ENCODE data around the gene CDC25A.

CDC25A gene

DNA sequence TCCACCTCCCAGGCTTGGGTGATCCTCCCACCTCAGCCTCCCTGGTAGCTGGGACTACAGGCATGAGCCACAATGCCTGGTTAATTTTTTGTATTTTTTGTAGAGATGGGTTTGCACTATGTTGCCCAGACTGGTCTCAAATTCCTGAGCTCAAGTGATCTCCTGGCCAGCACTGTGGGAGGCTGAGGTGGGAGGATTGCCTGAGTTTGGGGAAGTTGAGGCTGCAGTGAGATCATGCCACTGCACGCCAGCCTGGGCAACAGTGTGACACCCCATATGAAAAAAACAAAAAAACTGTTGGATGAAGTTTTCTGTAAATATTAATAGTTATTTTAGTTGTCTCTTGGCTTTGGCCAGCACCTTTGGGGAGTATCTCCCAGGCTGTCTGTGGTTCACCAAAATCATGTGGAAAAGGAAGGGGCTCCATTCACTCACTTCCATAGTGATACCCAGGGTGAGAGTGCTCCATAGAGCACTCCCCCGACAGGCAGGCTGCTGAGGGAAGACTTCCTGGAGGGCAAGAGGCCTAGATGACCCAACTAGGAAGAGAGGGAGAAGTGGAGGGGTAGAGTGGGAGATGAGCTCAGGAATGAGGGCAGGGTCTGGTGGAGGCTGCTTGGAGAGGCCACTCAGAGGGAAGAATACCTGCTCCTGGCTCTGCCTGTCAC lies 47.1 kb downstream of the CDC25A start:
- no peak for DNase-seq

DNA sequence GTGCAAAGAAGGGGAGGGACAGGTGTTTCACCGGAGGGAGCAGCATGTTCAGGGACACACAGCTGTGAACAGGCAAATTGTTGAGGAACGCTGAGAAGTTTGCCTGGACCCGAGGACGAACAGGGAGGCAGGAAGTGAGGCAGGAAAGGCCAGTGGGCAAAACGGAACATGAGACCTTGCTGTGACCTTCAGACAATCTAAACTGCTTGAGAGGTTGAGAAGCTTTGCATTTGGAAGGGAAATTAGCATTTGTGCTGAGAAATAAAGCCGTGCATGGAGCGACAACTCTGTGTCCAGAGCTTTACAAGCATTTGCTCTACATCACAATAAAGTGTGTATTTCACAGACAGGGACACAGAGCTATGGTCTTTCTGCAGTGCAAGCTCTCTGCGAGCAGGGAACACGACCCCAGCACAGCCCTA lies 47.9 kb downstream of the CDC25A start:
- no peak for DNase-seq

DNA sequence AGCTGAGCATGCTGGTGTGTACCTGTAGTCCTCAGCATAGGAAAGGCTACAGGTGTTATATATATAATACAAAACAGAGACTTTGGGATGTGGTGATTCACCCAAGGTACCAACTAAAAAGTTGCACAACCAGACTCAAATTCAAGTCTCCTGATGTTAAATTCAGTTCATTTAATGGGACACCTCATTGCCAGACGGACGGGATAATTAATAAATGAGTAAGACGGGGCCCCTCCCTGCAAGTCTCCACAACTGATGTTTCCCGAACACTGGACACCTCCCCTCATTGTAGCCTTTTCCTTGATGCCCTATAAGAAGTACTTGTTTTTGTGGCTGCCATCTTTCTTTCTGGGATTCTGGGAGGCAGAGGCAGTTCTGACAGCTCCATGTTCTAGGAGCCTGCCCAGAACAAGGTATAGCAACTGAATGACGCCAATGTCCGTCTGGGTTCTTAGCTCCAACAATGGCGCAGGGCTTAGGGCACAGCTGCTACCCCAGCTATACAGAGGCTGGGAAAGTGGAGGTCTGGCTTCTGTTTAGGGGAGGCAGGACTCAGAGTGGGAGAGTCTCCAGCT lies 50.7 kb downstream of the CDC25A start:
- no peak for DNase-seq

DNA sequence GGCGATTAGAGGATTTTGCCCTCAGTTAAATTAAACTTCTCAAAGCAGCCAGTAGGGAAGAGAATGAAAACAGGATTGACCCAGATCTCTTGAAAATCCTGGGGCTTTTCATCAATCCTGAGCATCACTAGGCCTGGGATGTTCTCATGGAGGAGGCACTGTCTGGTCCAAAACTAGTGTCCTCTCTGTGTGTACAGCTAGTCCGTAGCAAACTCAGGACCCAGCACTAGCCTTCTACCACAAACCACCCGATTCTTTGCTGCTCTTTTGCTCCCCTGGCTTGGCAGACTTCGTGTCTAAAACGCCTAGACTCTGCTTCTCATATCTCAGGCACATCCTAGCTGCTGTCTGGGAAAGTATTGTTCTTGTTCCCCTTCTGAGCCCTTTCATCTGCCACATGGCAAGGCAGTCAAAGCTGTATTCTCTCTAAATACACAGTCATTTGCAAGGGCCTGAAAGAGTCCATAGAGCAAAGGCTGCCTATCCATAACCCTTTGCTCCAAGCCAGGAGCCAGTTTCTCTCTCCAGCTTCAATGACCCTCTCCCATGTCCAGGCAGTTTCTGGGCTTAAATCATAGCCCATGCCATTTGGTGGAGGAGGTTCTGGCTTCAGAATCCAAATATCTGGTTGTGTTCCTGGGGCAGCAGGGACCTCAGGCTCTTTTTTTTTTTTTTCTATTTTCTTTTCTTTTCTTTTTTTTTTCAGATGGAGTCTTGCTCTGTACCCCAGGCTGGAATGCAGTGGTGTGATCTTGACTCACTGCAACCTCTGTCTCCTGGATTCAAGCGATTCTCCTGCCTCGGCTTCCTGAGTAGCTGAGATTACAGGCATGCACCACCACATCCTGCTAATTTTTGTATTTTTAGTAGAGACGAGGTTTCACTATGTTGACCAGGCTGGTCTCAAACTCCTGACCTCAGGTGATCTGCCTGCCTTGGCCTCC lies 52.4 kb downstream of the CDC25A start:
- no peak for DNase-seq

DNA sequence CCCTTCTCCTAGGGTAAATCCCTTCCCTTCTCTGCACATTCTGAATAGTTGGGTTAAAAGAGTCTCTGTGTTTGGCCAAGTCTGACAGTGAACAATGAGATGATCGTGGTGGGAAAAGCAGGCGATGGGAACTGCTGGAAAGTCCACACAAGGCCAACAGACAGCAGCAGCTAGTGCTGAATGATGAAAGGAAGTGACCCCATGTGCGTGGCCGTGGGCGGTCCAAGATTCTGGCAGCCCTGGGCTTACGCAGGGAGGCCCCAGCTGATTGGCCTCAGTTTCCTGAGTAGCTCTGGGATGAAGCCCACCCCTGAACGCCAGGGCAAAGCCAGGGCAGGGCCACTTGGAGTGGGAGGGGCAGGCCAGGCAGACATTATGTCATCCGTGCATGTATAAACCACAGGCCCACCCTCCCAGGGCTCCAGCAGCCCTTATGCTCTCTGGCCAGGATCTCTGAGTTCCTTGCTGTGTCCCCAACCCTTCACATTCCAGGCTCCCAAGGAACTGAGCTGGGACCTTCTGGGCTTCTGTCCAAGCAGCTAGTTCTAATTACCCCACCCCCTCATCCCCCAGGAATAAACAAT lies 57.8 kb downstream of the CDC25A start:
- no peak for DNase-seq

DNA sequence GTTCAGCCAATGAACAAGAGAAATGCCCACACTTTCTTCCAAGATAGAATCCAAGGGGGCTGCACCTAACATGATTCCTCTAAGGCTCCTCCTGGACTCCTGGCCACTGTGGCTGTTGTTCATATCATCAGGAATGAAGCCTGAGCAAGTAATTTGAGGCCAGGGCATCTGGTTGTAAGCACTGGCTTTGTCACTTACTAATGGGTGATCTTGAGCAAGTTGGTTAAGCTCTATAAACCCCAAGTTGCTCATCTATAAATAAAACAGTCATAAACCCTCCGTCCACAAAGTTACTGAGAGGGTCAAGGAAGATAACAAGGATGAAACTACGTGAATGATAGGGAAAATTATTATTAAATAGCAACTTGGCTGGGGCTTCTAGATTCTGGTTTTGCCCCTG lies 58.3 kb downstream of the CDC25A start:
- no peak for DNase-seq

DNA sequence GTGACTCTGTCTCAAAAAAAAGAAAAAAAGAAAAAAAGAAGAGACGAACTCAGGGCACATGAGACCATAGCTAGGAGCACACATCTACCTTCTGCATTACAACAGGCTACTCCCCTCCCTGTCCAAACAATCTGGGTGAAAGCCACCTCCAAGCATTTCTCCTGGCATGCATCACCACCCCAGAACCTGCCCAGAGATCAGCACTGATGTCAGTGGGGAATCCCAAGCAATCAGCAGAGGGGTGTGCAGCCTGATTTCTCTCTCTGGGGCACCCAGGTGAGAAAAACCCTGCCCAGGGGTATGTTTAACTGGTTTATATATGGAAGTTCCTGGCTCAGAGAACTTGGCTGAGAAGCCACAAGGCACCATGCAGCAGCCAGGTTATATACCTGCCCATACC lies 59.4 kb downstream of the CDC25A start:
- DNase-seq = no peak

DNA sequence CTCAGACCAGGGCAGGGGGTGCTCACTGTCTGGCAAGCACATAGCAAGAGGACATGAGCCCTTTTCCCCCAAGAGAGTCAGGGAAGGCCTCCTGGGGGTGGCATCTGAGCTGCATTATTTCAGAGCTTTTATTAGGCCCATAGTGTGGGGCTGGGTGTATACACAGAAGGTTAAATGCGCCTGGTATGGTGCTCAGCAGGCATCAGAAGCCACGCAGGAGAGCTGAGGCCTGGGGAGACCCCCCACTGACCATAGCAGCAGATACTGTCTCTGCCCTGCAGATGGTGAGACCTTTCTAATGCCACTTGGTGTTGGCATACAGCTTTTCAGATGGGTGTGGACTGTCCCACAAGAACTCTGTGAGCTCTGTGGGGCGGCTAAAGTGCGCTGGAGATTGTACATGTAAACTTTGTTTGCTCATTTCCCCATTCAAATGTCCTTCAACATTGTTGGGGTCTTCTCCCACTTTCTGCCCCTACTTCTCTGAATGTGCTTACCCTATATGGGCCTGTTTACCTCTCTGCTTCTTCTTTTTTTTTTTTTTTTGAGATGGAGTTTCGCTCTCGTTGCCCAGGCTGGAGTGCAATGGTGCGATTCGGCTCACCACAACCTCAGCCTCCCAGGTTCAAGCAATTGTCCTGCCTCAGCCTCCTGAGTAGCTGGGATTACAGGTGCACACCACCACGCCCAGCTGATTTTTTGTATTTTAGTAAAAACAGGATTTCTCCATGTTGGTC lies 62.2 kb downstream of the CDC25A start:
- no peak for DNase-seq

DNA sequence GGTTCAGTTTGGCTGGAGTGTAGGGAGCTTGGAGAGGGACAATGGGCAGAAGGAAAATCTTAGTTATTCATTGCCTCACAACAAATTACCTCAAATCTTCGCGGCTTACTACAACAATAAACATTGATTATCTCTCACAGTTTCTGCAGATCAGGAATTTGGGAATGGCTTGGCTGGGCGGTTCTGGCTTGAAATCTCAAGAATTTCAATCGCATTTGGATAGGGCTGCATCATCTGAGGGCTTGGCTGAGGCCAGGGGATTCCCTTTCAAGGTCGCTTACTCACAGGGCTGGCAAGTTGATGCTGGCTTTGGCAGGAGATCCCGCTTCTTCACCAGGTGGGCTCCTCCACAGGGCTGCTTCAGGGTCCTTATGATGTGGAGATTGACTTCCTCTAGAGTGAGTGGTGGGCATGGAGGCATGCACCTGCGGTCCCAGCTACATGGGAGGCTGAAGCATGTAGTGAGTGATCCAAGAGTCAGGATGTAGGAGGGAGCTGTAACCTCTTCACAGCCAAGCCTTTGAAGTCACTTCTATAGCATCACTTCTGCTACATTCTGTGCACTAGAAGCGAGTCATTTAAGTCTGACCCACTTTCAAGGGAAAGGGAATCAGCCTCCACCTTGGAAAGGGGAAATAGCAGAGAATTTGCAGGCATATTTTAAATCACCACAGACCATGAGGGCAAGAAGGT lies 63.1 kb downstream of the CDC25A start:
- DNase-seq = no peak

DNA sequence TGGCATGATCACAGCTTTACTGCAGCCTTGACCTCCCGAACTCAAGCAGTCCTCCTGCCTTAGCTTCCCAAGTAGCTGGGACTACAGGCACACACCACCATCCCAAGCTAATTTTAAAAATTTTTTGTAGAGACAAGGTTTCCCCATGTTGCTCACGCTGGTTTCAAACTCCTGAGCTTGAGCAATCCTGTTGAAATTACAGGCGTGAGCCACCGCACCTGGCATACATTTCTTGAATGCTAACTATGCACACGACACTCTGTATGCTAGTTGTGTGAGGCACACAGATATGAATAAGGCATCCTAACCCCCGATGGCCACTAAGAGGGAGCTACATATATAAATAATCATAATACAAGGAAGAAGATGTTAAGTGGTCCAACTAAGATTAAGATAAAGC lies 64.9 kb downstream of the CDC25A start:
- DNase-seq = no peak

DNA sequence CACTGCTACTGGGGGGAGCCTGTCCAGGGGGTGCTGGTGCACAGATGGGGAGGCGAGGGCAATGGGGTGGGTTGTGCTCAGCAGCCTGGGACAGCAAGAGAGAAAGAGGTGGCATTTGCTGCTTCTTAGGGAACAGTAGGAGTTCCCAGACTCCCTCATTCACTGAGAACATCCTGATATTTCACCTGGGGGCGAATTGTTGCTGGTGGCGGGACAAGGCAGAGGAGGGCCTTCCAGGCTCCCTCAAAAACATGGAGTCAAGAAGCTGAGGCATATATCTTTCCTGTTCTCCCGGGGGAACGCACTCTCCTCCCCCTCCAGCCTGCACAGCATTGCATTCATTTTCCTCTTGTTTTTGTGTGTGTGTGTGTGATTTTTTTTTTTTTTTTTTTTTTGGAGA lies 65.7 kb downstream of the CDC25A start:
- no peak for DNase-seq

DNA sequence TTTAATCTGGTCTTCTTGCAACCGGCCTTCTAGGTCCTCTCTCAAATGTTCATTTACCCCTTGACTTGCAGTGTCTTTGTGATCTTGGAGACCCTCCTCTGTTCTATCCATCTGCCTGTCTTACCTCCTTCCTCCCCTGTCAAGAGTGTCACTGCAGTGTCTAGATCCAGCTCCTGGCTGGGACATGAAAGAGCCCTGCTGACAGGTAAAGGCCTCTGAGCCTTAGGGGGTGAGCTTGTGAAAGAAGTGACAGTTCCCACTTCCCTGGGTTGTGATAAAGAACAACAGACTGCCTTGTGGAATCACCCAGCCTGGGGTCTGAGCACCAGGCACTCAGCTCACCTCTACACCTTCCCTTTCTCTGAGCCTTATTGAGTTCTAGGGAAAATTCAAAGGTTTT lies 68.0 kb downstream of the CDC25A start:
- DNase-seq = no peak

DNA sequence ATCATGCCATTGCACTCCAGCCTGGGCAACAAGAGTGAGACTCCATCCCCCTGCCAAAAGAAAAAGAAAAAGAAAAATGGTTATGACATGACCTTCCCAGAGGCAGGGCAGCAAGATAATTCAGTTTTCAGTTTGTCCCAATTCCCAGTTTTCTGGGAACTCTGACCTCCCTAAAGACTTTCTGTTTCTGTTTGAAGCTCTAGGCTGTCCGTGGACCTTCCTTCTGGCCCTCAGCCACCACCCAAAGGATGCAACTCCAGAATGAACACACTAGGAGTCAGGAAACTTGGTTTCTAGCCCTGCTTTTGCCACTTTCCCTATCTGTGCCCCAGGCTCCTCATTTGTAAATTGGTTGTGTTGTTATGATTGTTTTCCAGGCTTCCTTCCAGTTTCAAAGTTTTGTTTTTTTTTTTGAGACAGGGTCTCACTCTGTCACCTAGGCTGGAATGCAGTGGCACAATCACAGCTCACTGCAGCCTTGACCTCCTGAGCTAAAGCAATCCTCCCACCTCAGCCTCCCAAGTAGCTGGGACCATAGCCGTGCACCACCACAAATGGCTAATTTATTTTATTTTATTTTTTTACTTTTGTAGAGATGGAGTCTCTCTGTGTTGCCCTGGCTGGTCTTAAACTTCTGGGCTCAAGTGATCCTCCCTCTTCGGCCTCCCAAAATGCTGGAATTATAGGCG lies 68.6 kb downstream of the CDC25A start:
- no peak for DNase-seq

DNA sequence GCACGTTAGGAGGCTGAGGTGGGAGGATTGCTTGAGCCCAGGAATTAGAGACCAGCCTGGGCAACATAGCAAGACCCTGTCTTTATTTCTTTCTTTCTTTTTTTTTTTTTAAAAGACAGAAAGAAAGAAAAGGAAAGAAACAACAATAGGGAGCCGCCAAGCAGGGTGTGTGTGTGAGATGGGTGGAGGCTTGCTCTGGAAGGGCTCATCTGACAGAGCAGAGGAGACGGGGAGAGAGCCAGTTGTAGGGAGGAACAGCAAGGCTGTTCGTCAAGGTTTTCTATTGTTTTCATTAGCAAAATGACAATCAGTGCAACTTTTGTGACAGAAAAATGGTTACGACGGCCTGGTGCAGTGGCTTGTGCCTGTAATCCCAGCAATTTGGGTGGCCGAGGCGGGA lies 69.3 kb downstream of the CDC25A start:
- no peak for DNase-seq

DNA sequence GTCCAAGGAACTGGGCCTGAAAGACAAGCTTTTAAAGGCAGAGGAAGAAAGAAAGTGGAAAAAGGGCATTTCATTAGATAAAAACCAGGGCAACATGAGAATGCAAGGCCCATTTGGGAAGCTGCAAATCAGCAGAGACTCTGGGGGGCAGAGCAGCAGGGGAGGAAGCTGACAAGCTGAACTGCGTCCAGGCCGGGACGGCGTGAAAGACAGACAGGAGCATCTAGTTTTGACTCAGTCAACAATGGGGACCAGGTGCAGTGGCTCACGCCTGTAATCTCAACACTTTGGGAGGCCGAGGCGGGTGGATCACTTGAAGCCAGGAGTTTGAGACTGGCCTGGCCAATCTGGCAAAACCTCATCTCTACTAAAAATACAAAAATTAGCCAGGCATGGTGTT lies 69.9 kb downstream of the CDC25A start:
- no peak for DNase-seq

DNA sequence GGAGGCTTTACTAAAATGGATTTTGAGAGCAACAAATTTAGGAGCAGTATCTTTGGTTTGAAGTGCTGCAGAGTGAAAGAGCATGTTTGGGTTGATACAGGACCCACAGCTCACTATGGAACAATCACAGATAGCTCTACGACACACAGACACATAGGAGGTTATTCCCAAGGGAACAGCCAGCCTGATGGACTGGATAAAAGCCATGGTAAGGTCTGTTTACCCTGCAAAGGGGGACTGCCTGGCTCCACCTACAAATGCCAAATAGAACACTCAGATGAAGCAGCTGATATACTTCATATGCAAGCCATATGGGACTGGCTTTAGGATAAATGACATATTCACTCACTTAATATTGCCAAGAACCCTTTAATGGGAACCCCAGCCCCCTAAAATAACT lies 75.4 kb downstream of the CDC25A start:
- no peak for DNase-seq

DNA sequence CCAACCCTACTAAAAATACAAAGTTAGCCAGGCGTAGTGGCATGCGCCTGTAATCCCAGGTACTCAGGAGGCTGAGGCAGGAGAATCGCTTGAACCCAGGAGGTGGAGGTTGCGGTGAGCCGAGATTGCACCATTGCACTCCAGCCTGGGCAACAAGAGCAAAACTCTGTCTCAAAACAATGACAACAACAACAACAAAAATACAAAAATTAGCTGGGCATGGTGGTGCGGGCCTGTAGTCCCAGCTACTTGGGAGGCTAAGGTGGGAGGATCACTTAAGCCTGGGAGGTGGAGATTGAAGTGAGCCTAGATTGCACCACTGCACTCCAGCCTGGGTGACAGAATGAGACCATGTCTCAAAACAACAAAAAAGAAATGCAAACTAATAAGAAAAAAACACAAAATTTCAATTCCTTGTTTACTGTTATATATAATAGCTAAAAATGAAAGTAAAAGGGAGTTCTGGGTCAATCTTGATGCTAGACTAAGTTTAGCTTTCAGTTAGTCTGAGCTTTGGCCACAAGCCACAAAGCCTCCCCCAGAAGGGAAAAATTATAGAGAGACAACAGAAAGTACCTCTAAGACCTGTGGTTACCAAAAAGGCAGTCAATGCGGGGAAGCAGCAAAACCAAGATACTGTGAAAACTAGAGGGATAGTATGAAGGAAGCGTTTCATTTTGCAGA lies 76.0 kb downstream of the CDC25A start:
- DNase-seq = peak; percentile 23

DNA sequence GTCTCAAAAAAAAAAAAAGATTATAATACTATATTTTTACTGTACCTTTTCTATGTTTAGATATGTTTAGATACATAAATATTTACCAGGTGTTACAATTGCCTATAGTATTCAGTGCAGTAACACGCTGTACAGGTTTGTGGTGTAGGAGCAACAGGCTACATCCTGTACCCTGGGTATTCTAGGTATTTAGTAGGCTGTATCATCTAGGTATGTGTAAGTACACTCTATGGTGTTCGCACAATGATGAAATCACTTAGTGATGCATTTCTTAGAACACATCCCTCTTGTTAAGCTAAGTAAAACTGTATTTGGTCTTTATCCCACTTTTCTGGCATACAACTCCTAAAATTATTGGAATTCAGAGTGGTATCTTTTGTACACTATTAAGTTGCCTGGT lies 77.8 kb downstream of the CDC25A start:
- no peak for DNase-seq

DNA sequence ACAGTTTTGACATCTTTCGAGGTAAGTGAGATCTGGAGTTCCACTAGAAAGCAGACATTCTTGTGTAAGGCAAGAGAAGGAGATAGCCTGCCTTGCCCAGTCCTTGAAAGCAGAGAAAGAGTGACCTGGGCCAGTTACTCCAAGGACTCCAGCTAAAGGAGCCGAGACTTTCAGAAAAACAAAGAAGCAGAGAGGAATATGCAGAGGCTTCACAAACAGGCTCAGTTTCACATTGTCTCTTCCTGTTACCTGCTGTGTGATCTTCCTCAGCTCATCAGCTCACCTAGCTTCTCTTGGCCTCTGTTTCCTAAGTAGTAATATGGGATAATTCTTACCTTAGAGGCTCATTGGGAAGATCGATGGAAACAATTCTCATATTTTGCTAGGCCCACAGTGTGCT lies 81.0 kb downstream of the CDC25A start:
- no peak for DNase-seq

Measured in NK-92 treated with Interleukin-12 subunit alpha and Interleukin-12 subunit beta, amount 100 ng/mL, for 24 hours (cell line).